NT2/D1 (cell line): Measurements from ENCODE around the gene LLGL2.

ENCODE experiments used
- DNase-seq: peaks from one replicate; pipeline ENCODE4 v3.0.0-alpha.2; 2011; ENCODE audit warnings: low read depth, low spot score
- H3K27me3 ChIP-seq: 2 replicates; pipeline ENCODE4 v1.6.0; 2011; ENCODE audit warnings: mild to moderate bottlenecking; ENCODE audit not compliant: insufficient read length, insufficient read depth
- H3K36me3 ChIP-seq: 2 replicates; pipeline ENCODE4 v1.6.1; 2011; ENCODE audit warnings: mild to moderate bottlenecking, low read length, mixed read lengths; ENCODE audit not compliant: insufficient read depth, insufficient read length
- H3K4me1 ChIP-seq: 2 replicates; pipeline ENCODE4 v1.5.1; 2011; ENCODE audit not compliant: insufficient read depth, insufficient read length
- H3K4me3 ChIP-seq: 2 replicates; pipeline ENCODE4 v1.5.1; 2011; ENCODE audit warnings: low read depth; ENCODE audit not compliant: insufficient read length
- H3K9ac ChIP-seq: 2 replicates; pipeline ENCODE4 v1.6.0; 2011; ENCODE audit warnings: low read depth; ENCODE audit not compliant: insufficient read length
- H3K9me3 ChIP-seq: 2 replicates; pipeline ENCODE4 v1.5.1; 2011; ENCODE audit warnings: mild to moderate bottlenecking, low read length; ENCODE audit not compliant: insufficient read depth
- SUZ12 ChIP-seq: IDR thresholded peaks from 2 replicates; pipeline ENCODE4 v1.6.1; 2011; ENCODE audit not compliant: insufficient read length, insufficient read depth; ENCODE audit errors: extremely low read depth
- YY1 ChIP-seq: IDR thresholded peaks from 2 replicates; pipeline ENCODE4 v1.6.1; 2011; ENCODE audit not compliant: insufficient read length, insufficient read depth
- ZNF274 ChIP-seq: IDR thresholded peaks from 2 replicates; pipeline ENCODE4 v1.6.1; 2011; ENCODE audit warnings: mild to moderate bottlenecking, low read depth, low read length

LLGL2 gene

DNA sequence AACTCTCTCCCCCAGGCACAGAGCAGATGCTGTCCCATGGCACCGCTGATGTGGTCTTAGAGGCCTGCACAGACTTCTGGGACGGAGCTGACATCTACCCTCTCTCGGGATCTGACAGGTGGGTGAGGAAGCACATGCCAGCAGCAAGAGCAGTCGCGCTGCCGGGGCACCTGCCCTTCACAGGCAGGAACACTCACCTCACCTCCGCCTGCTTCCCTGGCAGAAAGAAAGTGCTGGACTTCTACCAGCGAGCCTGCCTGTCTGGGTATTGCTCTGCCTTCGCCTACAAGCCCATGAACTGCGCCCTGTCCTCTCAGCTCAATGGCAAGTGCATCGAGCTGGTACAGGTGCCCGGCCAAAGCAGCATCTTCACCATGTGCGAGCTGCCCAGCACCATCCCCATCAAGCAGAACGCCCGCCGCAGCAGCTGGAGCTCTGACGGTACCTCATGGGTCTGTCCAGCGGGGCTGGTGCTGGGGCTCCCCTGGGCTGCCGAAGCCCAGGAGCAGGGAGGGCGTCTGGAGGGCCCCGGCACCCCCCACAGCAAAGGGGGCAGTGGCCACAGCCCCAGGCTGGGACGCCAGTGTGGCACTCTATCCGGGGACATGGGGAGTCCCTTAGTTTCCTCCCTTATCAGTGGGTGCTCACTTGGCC, 31.9 kb upstream of the LLGL2 start:
- Histone ChIP-seq H3K9me3 (no peaks in the 10 kb centered on the region), H3K4me1 (no peaks in the 10 kb centered on the region), H3K27me3 (no peaks in the 10 kb centered on the region), H3K4me3 (no peak overlapping the region), H3K9ac (no peak overlapping the region), H3K36me3 (peaks cover 89% of the 10 kb centered on the region)
- TF ChIP-seq YY1 (no peak), SUZ12 (no peak), ZNF274 (no peak)
- DNase-seq, result no peak

DNA sequence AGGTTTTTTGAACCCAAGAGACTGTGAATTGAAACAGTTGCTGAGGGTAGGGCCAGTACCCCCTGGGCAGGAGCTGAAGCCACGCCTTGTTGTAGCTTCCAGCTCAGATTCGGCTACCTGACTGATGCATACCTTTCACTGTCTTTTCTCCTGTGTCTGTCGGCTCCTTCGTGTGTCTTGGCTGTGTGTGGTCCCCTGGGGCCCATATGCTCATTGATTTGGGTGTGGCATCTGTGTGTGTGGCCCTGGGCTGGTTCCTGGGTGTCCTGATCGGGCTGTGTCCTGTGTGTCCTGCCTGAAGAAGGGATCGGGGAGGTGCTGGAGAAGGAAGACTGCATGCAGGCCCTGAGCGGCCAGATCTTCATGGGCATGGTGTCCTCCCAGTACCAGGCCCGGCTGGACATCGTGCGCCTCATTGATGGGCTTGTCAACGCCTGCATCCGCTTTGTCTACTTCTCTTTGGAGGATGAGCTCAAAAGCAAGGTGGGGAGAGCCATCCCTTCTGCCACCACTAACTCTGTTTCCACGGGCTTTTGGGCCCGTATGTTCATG, 31.1 kb upstream of the LLGL2 start:
- no peak overlapping the region for H3K4me3 ChIP-seq
- TF ChIP-seq SUZ12, result no peak
- no peak for TF ChIP-seq ZNF274
- TF ChIP-seq YY1, result no peak
- H3K36me3 ChIP-seq, result peaks cover 92% of the 10 kb centered on the region
- H3K9ac ChIP-seq, result no peak overlapping the region
- DNase-seq, result no peak
- peaks cover under 1% of the 10 kb centered on the region for H3K4me1 ChIP-seq
- no peaks in the 10 kb centered on the region for H3K27me3 ChIP-seq
- no peaks in the 10 kb centered on the region for H3K9me3 ChIP-seq

DNA sequence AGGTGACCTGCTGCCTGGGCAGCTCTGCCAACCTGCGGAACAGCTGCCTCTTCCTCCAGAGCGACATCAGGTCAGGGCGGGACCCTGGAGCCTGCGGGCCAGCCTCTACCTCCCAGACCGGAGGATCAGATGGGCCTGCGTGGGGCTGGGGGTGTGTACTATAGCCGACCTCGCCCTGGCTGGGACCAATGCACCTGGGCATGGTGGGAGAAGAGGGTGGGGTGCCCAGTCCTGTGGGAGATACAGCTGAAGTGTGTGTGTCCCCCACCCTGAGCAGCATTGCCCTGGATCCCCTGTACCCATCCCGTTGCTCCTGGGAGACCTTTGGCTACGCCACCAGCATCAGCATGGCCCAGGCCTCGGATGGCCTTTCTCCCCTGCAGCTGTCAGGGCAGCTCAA, 29.5 kb upstream of the LLGL2 start:
- no peak for DNase-seq
- H3K9me3 ChIP-seq, result no peaks in the 10 kb centered on the region
- peaks cover 97% of the 10 kb centered on the region for H3K36me3 ChIP-seq
- no peak overlapping the region for H3K9ac ChIP-seq
- peaks cover 9% of the 10 kb centered on the region for H3K4me1 ChIP-seq
- no peak overlapping the region for H3K4me3 ChIP-seq
- TF ChIP-seq YY1, result no peak
- no peak for TF ChIP-seq ZNF274
- no peak for TF ChIP-seq SUZ12
- H3K27me3 ChIP-seq, result no peaks in the 10 kb centered on the region

DNA sequence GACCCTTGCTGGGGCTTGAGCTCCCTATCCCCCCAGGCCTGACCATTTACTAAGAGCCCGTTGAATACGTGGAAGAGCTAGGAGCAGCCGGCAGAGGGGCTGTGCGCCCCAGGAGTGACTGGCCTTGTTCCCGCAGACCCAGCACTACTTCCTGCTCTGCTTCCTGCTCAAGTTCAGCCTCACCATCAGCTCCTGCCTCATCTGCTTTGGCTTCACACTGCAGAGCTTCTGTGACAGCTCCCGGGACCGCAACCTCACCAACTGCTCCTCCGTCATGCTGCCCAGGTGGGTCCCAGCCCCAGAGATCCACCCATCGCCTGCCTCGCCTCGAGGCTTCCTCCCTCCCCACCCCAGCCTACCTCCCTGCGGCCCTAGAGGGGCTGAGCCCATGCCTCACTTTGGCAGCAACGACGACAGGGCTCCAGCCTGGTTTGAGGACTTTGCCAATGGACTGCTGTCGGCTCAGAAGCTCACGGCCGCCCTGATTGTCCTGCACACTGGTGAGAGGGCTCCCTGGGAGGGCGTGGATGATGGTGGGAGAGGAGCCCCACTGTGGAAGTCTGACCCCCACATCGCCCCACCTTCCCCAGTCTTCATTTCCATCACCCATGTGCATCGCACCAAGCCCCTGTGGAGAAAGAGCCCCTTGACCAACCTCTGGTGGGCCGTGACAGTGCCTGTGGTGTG, 27.3 kb upstream of the LLGL2 start:
- Histone ChIP-seq H3K27me3 (no peaks in the 10 kb centered on the region), H3K9ac (no peak overlapping the region), H3K4me3 (no peak overlapping the region), H3K36me3 (peaks cover 96% of the 10 kb centered on the region), H3K4me1 (peaks cover 11% of the 10 kb centered on the region), H3K9me3 (no peaks in the 10 kb centered on the region)
- DNase-seq, result no peak
- TF ChIP-seq YY1 (no peak), ZNF274 (no peak), SUZ12 (no peak)

DNA sequence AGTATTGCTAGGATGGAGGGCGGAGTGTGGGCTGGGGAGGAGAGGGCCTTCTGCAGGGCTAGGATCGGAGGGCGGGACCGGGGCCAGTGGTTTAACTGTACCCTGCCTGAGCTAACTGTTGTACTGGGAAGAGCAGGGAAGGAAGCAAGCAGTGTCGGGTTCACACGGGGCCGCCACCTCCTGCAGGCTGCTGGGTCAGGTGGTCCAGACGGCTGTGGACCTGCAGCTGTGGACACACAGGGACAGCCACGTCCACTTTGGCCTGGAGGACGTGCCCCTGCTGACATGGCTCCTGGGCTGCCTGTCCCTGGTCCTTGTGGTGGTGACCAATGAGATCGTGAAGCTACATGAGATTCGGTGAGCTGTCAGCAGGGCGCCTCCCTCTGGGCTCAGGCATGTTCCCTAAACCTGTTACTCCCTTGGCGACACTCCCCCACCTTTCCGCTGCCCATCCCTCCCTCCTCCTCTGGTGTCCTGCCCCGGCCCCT, 26.7 kb upstream of the LLGL2 start:
- no peak for DNase-seq
- H3K27me3 ChIP-seq, result no peaks in the 10 kb centered on the region
- H3K4me1 ChIP-seq, result peaks cover 15% of the 10 kb centered on the region
- H3K9ac ChIP-seq, result no peak overlapping the region
- peaks cover 96% of the 10 kb centered on the region for H3K36me3 ChIP-seq
- no peak overlapping the region for H3K4me3 ChIP-seq
- no peaks in the 10 kb centered on the region for H3K9me3 ChIP-seq
- no peak for TF ChIP-seq ZNF274
- TF ChIP-seq SUZ12, result no peak
- TF ChIP-seq YY1, result no peak

DNA sequence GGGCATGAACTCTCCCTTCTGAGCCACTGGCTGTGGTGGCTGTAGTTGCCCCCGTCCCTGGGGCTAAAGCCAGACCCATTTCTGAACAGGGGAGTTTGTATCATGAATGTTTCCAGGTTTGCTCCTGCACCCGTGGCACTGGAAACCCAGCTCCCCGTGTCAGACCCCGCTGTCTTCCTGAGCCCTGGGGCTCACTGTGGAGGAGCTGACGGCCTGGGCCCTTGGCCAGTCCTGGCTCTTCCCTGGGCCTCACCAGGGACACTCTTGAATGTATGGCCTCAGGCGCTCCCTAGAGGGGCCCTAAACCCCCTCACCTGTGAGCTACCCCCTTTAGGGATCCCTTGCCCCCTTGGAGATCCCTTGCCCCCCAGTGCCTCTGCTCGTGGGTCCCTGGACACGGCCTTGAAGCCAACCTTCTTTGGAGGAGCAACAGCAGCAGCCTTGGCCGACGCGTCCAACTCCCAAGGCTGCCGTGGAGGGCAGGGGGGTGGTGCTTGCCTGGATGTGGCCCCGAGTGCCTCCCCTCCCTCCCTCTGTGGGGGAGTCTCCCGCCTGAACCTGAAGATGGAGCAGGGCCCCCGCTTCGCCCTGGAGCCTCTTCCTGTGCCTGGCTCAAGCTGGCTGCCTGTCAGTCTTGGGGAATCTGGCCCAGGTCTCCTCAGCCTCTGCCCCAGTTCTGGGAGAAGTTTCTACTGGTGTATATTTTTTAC, 26.0 kb upstream of the LLGL2 start:
- Histone ChIP-seq H3K36me3 (peaks cover 96% of the 10 kb centered on the region), H3K9me3 (no peaks in the 10 kb centered on the region), H3K27me3 (no peaks in the 10 kb centered on the region), H3K4me1 (peaks cover 21% of the 10 kb centered on the region), H3K9ac (no peak overlapping the region), H3K4me3 (no peak overlapping the region)
- DNase-seq, result no peak
- no peak for TF ChIP-seq ZNF274
- TF ChIP-seq SUZ12, result no peak
- TF ChIP-seq YY1, result no peak
